Motor neuron (in vitro differentiated cells): Measurements from ENCODE around the gene TXNDC2. TPM values are rescaled to one million over a fixed set of nuclear protein-coding genes. Genes with fewer than 3 reads are reported as not detected.

Experiments used
- ATAC-seq, 8 experiments: fragments of 200-7000 bp; cut with Tn5 transposase; replicated peaks in 6 of 8; 2 replicates each; pipeline ENCODE4 v1.8.0; 2021; ENCODE audit warnings: mild to moderate bottlenecking in 8 of 8, moderate library complexity in 8 of 8
- H3K27ac ChIP-seq, 2 donors: fragments of 250-450 bp; sonication (Bioruptor Pico); 2 replicates each; pipeline ENCODE4 v1.9.0; 2021; ENCODE audit warnings: antibody characterized with exemption in 2 of 2, mild to moderate bottlenecking in 2 of 2, moderate library complexity in 1 of 2
- H3K4me1 ChIP-seq, 2 donors: fragments of 250-450 bp; sonication (Bioruptor Pico); replicated peaks in 1 of 2; 2 replicates each; pipeline ENCODE4 v1.6.1; 2021; ENCODE audit warnings: antibody characterized with exemption in 2 of 2, mild to moderate bottlenecking in 2 of 2, moderate library complexity in 1 of 2
- H3K4me3 ChIP-seq, 5 donors: fragments of 250-450 bp; sonication (Bioruptor Pico); 2 replicates each; pipeline ENCODE4 v1.9.0; 2021; ENCODE audit warnings: antibody characterized with exemption in 5 of 5, mild to moderate bottlenecking in 5 of 5, moderate library complexity in 4 of 5
- WGBS, 10 experiments: fragments of 450-650 bp; shearing (Covaris generic); methylation state at CpG; one replicate each; pipeline ENCODE4 v1.0.0; 2022; 5-methylcytosine and 5-hydroxymethylcytosine counted together
- in situ Hi-C, 9 experiments: fragments of 400-800 bp; cut with MboI; loops; one replicate each; pipeline ENCODE4 v1.15.0; 2021; ENCODE audit warnings: low sequenced_read_pairs in 9 of 9, low pct_unique_long_range_greater_than_20kb in 2 of 9; ENCODE audit not compliant: unreplicated experiment in 9 of 9
- total RNA-seq, 8 experiments: library from RNA; unstranded; fragments of 300-600 nt; gene quantifications; 2 replicates each; pipeline versions ENCODE4 v1.2.3 to v1.2.4, GENCODE V29; 2022

TXNDC2 gene
- total RNA-seq, 8 experiments from 2014 or later = 0.13 to 0.97 (median 0.29) TPM; not detected in 2

DNA sequence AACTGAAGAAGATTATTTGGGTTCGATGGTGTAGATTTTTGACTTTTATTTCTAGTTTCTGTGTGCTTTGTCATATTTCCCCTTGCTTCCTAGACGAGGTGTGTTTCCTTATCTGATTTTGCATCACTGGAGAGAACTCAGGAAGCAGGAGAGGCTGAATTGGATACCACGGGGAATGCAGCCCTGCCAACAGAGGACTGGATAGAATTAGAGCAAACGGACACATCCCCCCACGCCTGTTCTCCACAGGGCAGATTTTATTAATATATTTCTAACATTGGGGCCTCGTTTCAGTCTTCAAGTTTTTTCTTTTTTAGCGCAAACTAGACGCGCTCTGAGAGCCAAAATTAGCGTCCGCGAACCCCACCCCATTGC is 27.4 kb downstream of the TXNDC2 start:
- 0 to 100% (median 9%) methylated on average over 1 to 12 of the region's 12 CpGs; no CpG with 5 or more reads in 1 of the 10 experiments for WGBS, 10 experiments
- H3K27ac ChIP-seq = peak overlapping the region; percentile 90 to 94
- in situ Hi-C loops = no loop called here
- ATAC-seq = peak; percentile 2 to 9 (median 4)
- H3K4me3 ChIP-seq = peak overlapping the region; percentile 55 to 89 (median 68)
- peaks cover 6 to 11% of the 10 kb centered on the region in 2 donors for H3K4me1 ChIP-seq

DNA sequence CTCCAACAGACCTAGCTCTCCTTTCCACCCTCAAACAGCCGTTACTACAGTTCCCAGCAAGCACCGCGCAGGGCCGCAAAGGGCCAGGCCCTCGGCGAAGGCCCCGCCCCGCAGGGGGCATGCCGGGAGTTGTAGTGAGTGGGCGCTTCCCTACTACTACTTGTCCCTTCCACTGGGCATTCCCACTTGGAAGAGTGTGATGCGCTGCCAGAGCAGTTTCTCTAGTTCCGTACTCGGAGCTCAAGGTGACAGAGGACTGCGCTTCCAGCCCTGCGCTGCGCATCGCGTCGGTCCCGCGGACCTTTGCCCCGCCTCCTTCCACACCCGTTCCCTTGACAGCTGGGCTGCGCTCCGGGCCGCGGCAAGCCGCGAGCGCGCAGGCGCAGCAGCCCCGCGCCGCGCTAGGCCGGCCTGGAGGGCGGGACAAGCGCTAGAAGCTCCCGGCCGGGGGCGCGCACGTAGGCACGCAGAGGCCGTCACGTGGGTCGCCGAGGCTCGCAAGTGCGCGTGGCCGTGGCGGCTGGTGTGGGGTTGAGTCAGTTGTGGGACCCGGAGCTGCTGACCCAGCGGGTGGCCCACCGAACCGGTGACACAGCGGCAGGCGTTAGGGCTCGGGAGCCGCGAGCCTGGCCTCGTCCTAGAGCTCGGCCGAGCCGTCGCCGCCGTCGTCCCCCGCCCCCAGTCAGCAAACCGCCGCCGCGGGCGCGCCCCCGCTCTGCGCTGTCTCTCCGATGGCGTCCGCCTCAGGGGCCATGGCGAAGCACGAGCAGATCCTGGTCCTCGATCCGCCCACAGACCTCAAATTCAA is 28.0 kb downstream of the TXNDC2 start, which contains the start of gene VAPA:
Gene VAPA (plus strand): TSS at position 491 of the 808 bp plus-strand sequence. CDS start 241 bp downstream, at position 732.
- 0% methylated on average over 1 to 4 of the region's 87 CpGs; no CpG with 5 or more reads in 6 of the 10 experiments for WGBS, 10 experiments
- in situ Hi-C loops = no loop called here

DNA sequence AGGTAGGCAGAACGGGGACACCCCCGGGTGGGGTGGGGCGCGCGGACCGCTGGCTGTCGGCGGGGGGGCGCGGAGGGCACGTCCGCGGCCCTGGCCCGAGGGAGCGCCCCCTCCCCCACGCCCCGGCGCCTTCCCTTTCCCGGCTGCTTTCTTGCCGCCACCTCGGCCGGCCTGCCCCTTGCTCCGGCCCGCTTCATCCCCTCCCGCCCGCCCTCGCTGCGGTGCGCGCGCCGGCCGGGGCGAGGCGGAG is 28.5 kb downstream of the TXNDC2 start:
- ATAC-seq = peak in 3 of 8 experiments; percentile 14 to 23 (median 20)

More for the DNA sequence above, 28.0 kb downstream of the TXNDC2 start, which contains the start of gene VAPA:
- peaks cover 6 to 15% of the 10 kb centered on the region in 2 donors for H3K4me1 ChIP-seq
- ATAC-seq = peak; percentile 82 to 93 (median 90)
- H3K27ac ChIP-seq = peak within 1 kb of the TSS; percentile 90 to 94
- H3K4me3 ChIP-seq = peak within 1 kb of the TSS; percentile 55 to 89 (median 68)

DNA sequence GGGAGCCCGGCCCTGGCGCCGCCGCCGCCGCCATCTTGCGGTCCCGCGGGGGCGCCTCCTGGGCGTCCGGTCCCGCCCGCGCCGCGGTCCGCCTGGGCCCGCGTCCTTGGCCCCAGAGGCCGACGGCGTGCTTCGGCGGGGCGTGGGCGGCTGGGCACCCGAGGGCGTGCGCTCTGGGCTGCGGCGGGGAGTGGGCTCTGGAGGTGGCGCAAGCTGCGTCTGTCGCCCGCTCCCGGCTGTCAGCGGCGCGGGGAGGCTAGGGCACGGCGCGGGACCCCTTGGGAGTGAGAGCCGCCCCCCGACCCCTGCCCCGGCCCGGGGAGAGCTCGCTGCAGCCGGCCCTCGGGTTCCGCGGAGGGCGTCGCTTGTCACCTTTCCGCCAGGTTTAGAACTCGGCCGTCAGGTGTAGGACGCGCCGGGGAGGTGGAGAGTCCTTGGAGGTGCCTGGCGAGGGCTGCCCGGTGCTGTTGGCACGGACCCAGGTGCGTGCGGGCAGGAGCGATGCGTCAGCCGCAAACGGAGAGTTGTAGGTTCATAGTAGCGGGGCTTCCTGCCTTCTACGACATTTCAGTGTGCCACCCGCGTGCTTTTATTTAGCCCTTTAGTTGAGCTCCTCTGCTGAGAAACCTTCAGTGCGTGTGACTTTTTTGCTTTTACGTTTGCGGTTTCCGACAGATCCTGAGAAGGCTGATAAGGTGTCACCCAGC is 29.0 kb downstream of the TXNDC2 start:
- ATAC-seq = peak in 6 of 8 experiments; percentile 8 to 38 (median 26)
- peaks cover 11 to 19% of the 10 kb centered on the region in 2 donors for H3K4me1 ChIP-seq
- H3K4me3 ChIP-seq = peak overlapping the region; percentile 55 to 89 (median 68)
- in situ Hi-C loops = no loop called here
- peak overlapping the region; percentile 90 to 94 for H3K27ac ChIP-seq
- 0 to 1% (median 0%) methylated on average over 2 to 17 of the region's 77 CpGs; no CpG with 5 or more reads in 3 of the 10 experiments for WGBS, 10 experiments

More for the DNA sequence above, 28.5 kb downstream of the TXNDC2 start:
- Histone ChIP-seq H3K27ac (peak overlapping the region; percentile 90 to 94), H3K4me3 (peak overlapping the region; percentile 55 to 89 (median 68)), H3K4me1 (peaks cover 6 to 15% of the 10 kb centered on the region in 2 donors)
- in situ Hi-C loops = no loop called here
- WGBS, 10 experiments = no CpG with 5 or more reads among the region's 35 CpGs

DNA sequence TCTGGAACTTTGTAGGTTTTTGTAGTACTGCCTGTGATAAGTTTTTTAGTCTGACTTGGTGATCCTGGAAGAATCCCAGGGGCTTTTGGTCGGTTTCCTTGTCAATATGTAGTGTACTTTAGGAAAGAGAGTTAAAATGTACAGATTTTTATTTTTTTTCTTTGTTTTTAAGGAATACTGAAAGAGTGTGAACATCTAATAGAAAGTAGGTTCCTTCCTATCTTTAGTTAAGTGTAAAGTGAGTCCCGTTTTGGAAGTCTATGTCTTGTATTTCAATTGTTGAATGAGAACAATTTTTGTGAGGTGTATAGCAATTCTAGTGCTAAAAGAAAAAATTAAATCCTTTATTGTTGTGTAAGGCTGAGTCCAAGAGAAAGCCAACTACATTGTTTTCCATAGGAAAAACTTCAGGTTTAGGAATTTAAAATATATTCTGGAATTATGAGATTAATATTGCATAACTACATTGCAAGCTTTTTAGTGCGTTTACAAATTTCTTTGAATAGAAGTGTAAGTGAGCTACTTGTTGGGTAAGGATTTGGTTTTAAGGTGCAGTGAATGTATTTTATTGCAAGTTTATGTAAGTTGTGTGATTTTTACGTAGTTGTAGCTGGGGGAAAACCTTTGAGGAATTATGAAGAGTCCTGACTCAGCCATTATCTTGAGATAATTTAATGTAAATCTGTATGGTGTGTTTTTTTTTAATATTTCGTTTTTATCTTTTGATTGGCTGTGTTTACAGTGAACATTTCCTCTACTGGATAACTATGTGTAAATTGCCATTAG is 29.7 kb downstream of the TXNDC2 start:
- Histone ChIP-seq H3K4me1 (peaks cover 12 to 20% of the 10 kb centered on the region in 2 donors), H3K4me3 (peak overlapping the region; percentile 55 to 89 (median 68)), H3K27ac (no peak overlapping the region)
- in situ Hi-C loops = no loop called here
- ATAC-seq = no peak
- WGBS, 10 experiments = 0 to 28% (median 3%) methylated on average over 2 to 5 of the region's 5 CpGs

DNA sequence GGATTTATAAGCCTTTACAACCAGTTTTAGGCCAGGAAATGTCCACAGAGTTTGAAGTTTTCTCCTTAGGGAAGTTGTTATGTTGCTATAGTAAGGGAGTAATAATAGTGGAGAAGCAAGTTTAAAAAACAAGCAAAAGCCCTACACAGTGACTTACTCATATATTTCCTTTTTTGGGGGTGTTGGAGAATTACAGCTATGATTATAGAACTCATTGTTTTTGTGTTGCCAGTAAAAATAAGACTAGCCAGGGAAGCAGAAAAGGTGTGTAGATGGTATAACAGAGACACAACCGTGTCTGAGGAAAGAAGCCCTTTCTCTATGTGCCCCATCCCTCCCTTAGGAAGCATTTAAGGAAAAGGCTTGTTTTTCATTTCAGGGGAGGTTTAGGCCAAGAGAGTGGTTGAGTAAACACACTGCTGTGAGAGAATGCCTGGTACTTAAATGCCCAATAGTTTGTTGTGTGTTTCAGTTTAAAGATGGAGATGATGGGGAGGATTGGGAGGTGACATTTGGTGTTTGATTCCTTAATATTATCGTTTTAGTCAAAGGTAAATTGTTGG is 30.4 kb downstream of the TXNDC2 start:
- H3K4me1 ChIP-seq = peaks cover 12 to 20% of the 10 kb centered on the region in 2 donors
- in situ Hi-C loops = no loop called here
- H3K4me3 ChIP-seq = peak overlapping the region; percentile 55 to 89 (median 68)
- H3K27ac ChIP-seq = no peak overlapping the region
- WGBS, 10 experiments = 0 to 45% (median 10%) methylated on average over 1 to 2 of the region's 2 CpGs; no CpG with 5 or more reads in 4 of the 10 experiments
- no peak for ATAC-seq

DNA sequence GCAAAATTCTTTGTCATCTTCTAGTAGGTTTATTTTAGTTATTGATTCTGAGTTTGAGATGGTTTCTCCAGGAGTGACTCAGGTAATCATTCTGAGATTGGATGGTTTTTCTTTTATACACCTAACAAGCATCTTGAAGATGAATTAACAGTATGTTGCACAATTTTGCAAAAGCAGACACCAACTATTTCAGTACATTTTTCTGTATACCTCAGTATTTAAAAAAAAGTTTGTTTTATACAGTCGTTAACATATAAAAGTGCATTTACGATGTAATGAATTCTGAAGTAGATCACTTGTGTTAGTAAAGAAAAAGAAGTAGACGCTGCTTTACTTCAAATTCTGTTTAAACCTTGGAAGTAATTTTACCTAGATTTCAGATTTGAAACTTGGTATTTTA is 31.0 kb downstream of the TXNDC2 start:
- 56 to 100% (median 93%) methylated on average over 1 to 3 of the region's 3 CpGs for WGBS, 10 experiments
- peaks cover 12 to 20% of the 10 kb centered on the region in 2 donors for H3K4me1 ChIP-seq
- no peak for ATAC-seq
- H3K4me3 ChIP-seq = peak overlapping the region in 2 of 5 donors; percentile 55 to 89
- in situ Hi-C loops = no loop called here
- H3K27ac ChIP-seq = no peak overlapping the region

DNA sequence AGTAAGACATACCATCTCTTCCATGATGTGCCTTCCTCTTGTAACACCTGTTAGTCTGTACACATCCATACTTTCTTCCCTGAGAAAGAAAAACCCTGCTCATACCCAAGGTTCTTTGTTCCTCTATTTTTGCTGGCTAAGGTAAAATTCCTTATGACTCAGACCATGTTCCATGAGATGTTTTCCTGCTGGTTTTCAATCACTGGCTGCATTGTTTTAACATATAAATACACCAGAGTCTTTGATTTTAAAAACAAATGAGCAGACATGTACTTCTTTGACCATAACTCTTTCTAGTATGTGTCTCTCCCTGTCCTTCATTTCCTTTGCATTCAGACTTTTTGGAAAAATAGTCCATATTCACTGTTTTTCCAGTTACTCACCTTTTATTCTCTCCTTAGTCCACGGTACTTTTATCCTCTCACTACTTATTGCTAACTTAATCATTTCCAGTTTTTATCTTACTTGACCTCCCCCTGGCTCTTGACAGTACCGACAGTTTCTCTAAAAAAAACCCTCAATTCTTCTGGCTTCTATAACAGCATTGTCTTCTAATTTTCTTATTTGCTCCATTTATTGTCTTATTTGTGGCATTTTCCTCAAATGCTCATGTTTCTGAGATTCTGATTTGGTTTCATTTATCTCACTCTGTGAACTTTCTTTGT is 32.4 kb downstream of the TXNDC2 start:
- Histone ChIP-seq H3K4me1 (peaks cover 12 to 20% of the 10 kb centered on the region in 2 donors), H3K4me3 (no peak overlapping the region), H3K27ac (no peak overlapping the region)
- 8 to 85% (median 42%) methylated on average over 2 of the region's 2 CpGs; no CpG with 5 or more reads in 1 of the 10 experiments for WGBS, 10 experiments
- no peak for ATAC-seq
- in situ Hi-C loops = no loop called here

DNA sequence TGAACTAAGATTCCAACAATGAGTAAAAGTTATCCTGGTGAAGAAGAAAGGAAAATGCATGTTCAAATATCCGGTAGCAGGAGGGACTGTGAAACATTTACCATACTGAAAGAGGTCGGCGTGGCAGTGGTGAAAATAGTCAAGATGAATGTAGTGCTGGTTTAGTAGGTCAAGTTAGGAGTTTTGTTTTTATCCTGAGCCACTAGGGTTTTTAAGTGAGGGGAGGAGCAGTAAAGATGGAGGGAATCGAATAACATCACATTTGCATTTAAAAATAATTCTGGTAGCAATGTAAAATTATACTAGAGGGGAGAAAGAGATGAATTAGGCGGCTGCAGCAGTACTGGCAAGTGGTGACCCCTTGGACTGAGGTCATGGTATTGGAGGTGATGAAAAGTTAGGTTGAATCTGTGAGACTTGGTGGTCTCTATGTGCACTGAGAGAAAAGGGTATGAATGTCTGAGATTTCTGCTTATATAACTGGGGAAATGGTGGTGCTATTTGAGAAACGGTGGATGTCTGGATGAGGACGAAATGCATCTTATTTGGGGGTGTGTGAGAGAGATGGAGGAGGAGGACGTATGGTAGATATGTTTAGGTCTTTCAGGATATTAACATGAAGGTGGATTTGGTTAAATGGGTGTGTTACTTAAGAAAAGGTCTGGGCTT is 33.9 kb downstream of the TXNDC2 start:
- H3K4me1 ChIP-seq = peaks cover 12 to 23% of the 10 kb centered on the region in 2 donors
- in situ Hi-C loops = no loop called here
- ATAC-seq = no peak
- no peak overlapping the region for H3K4me3 ChIP-seq
- no peak overlapping the region for H3K27ac ChIP-seq
- 29 to 88% (median 66%) methylated on average over 1 to 8 of the region's 8 CpGs for WGBS, 10 experiments

DNA sequence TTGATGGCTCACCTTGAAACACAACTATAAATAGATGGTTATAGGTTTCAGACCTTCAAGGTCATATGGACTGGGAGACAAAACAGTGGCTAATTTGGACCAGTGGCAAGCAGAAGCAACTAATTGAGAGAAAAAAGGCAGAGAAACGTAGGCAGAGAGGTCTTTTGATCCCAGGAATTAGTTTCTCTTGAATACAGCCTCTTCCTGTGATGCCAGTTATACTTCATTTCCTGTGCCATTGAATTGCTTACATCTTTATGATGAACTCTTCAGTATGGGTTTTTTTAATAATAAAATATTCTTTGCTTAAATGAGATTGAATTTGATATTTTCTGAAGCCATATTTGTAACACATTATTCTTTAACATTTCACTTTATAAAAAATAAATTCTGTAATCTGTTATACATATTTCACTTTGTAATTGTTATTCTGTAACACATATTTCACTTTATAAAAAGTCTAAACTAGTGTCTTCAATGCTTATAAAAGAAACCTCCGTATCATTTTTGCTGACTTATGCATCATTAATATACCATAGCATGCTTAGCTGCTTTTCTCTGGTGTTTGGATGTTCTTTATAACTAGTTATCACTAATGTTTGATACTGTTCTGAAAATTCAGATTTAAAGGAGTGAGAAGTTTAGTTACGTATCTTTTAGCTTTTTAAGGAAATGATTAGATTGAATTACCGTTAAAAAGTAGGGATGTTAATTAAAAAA is 37.0 kb downstream of the TXNDC2 start:
- in situ Hi-C loops = no loop called here

DNA sequence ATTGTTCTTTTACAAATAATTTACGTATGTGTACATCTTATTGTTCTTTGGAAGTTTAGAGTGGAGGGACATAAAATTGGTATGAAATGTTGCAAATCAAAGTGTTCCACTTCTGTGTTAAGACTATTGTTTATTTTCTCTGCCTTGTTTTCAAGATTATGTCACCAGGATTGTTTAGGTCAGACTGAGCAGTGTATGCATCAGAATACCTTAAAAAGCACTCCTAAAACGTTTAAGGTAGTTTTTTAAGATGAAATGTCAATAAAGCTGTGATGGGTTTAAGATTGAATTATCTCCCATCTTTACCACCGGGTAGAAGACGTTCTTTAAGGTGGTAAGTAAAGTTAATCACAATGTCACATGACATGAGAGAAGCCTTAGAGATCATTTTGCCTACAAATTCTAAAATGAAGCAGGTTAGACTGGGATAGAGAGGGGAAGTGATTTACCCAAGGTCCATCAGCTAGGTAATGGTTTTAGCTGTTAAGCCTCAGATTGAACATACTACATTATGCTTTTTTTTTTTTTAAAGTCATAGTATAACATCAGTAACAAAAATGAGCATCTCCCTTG is 38.7 kb downstream of the TXNDC2 start:
- no peak overlapping the region for H3K27ac ChIP-seq
- ATAC-seq = no peak
- 17 to 100% (median 64%) methylated on average over 1 to 4 of the region's 4 CpGs; no CpG with 5 or more reads in 1 of the 10 experiments for WGBS, 10 experiments
- in situ Hi-C loops = no loop called here
- peaks cover 9 to 10% of the 10 kb centered on the region in 2 donors for H3K4me1 ChIP-seq
- no peak overlapping the region for H3K4me3 ChIP-seq

More for the DNA sequence above, 37.0 kb downstream of the TXNDC2 start:
- WGBS, 10 experiments = 36 to 100% (median 90%) methylated on average over 2 to 4 of the region's 4 CpGs
- Histone ChIP-seq H3K4me3 (no peak overlapping the region), H3K4me1 (peaks cover 15 to 19% of the 10 kb centered on the region in 2 donors), H3K27ac (no peak overlapping the region)
- no peak for ATAC-seq
